Brain pericyte (primary cell): Measurements from ENCODE around the gene ZG16.
"Not testable (repeated sequence)": the region's sequence is repeated elsewhere in the genome, so short reads cannot be mapped to it uniquely, and the experiment has no call there.

Experiments
- DNase-seq: peaks from one replicate; pipeline ENCODE4 v3.0.0-alpha.2; 2012; ENCODE audit warnings: low read depth, low spot score

Gene ZG16

GRCh38 chr16:29777576-29778350 lies at the start of gene ZG16:
ZG16 (plus strand) TSS chr16:29778256; CDS start chr16:29779267, 1,011 bp downstream.
- no peak for DNase-seq

GRCh38 chr16:29729116-29729521 lies 48.9 kb upstream of the ZG16 start:
- DNase-seq, result no peak

- no peak for DNase-seq
Observed at GRCh38 chr16:29730649-29731048, 47.4 kb upstream of the ZG16 start.

- not testable (repeated sequence) for DNase-seq
Observed at GRCh38 chr16:29731768-29732601, 46.1 kb upstream of the ZG16 start.

GRCh38 chr16:29734786-29735185 lies 43.3 kb upstream of the ZG16 start:
- DNase-seq, result no peak

GRCh38 chr16:29736112-29736511 lies 41.9 kb upstream of the ZG16 start:
- no peak for DNase-seq

GRCh38 chr16:29736764-29737163 lies 41.3 kb upstream of the ZG16 start:
- DNase-seq, result no peak

- DNase-seq, result no peak
Observed at GRCh38 chr16:29737713-29738112, 40.3 kb upstream of the ZG16 start.

GRCh38 chr16:29738514-29738913 lies 39.5 kb upstream of the ZG16 start:
- no peak for DNase-seq

GRCh38 chr16:29739927-29740629 lies 38.0 kb upstream of the ZG16 start:
- DNase-seq, result not testable (repeated sequence)

- DNase-seq, result not testable (repeated sequence)
Observed at GRCh38 chr16:29740630-29741015, 37.4 kb upstream of the ZG16 start.

GRCh38 chr16:29742683-29743275 lies 35.3 kb upstream of the ZG16 start:
- no peak for DNase-seq

GRCh38 chr16:29743475-29743826 lies 34.6 kb upstream of the ZG16 start:
- DNase-seq, result no peak

- no peak for DNase-seq
Observed at GRCh38 chr16:29743827-29744531, 34.1 kb upstream of the ZG16 start.

GRCh38 chr16:29744541-29745101 lies 33.4 kb upstream of the ZG16 start:
- DNase-seq, result no peak

GRCh38 chr16:29745121-29745852 lies 32.8 kb upstream of the ZG16 start:
- no peak for DNase-seq

- no peak for DNase-seq
Observed at GRCh38 chr16:29745853-29746345, 32.2 kb upstream of the ZG16 start, which contains the start of gene C16orf54. C16orf54 (minus strand) TSS chr16:29745990; CDS start chr16:29744951, 1,039 bp downstream.

GRCh38 chr16:29746518-29746917 lies 31.5 kb upstream of the ZG16 start:
- DNase-seq, result not testable (repeated sequence)

- DNase-seq, result no peak
Observed at GRCh38 chr16:29747947-29748759, 29.9 kb upstream of the ZG16 start.
